D721Med (cell line): Measurements from ENCODE around the gene AP2M1.

ENCODE experiments used
- DNase-seq: peaks from one replicate; pipeline ENCODE4 v3.0.0; 2011; ENCODE audit warnings: low spot score; ENCODE audit not compliant: insufficient read length
- FAIRE-seq: peaks from 2 replicates; lab custom pipeline; 2011; peaks lifted over from hg19 to GRCh38; lab: Jason Lieb, UNC
- TF ChIP-seq, protein P1 (sequence below): IDR thresholded peaks from 2 replicates; pipeline ENCODE4 v1.5.1; 2012; ENCODE audit warnings: mild to moderate bottlenecking, control low read depth; ENCODE audit not compliant: insufficient read depth; ENCODE audit errors: missing control alignments

Gene AP2M1

DNA sequence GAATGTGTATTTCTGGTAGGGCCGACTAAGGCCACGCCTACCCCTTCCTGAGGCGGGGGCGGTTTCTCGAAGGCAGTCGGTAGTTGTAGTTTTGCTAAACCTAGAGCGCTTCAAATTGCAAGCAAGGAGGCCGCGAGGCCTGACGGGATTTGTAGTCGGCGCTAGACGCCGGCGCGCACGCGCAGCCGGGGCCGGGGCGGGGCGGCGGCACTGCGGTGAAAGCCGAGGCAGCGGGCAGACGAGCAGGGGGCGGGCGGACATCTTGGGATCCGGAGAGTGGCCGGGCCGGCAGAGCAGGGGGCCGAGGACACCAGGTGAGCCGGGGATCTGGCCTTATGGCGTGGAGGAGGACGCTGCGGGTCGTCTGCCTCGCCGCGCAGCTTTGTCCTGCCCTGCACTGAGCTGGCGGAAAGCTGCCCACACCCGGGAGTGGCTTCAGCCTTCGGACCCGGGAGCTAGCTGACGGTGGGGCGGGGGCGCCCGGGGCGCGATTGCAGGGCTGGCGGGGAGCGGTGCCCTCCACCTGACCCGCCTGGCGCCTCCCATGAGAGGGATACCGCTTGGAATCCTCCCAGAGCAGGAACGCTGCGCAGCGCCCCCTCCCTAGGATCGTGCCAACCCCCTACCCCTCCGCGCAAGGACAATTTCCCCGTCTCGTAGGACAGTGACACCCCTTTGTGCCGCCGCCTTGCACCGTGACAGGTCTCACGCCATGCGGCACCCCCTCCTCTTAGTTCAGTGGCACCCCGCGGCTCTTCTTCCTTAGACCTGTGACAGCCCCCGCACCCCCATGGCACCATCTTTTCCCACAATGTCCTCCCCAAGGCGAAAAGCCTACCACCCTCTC, at the start of gene AP2M1:
Gene AP2M1 (plus strand): TSS at position 210 of the 847 bp plus-strand sequence. CDS start 2,139 bp downstream, outside the sequence.
- FAIRE-seq (no peak), DNase-seq (peak; percentile 71)
- TF ChIP-seq, protein P1, sequence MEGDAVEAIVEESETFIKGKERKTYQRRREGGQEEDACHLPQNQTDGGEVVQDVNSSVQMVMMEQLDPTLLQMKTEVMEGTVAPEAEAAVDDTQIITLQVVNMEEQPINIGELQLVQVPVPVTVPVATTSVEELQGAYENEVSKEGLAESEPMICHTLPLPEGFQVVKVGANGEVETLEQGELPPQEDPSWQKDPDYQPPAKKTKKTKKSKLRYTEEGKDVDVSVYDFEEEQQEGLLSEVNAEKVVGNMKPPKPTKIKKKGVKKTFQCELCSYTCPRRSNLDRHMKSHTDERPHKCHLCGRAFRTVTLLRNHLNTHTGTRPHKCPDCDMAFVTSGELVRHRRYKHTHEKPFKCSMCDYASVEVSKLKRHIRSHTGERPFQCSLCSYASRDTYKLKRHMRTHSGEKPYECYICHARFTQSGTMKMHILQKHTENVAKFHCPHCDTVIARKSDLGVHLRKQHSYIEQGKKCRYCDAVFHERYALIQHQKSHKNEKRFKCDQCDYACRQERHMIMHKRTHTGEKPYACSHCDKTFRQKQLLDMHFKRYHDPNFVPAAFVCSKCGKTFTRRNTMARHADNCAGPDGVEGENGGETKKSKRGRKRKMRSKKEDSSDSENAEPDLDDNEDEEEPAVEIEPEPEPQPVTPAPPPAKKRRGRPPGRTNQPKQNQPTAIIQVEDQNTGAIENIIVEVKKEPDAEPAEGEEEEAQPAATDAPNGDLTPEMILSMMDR, result no peak

DNA sequence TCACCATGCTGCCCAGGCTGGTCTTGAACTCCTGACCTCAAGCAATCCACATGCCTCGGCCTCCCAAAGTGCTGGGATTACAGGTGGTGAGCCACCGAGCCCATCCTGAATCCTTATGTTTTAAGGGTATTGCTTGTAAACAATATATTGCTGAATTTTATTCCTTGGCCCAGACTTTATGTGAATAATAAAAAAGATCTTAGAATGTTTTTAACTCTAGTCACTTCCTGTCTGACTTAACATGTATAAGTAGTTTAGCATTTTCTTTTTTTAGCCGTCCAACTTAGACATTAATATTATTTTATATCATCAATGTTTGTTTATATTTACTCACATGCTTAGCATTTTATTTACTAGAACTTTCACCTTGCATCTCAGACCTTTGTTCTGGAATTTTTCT, 48.6 kb upstream of the AP2M1 start:
- TF ChIP-seq, protein P1, result no peak
- DNase-seq (no peak), FAIRE-seq (no peak)

DNA sequence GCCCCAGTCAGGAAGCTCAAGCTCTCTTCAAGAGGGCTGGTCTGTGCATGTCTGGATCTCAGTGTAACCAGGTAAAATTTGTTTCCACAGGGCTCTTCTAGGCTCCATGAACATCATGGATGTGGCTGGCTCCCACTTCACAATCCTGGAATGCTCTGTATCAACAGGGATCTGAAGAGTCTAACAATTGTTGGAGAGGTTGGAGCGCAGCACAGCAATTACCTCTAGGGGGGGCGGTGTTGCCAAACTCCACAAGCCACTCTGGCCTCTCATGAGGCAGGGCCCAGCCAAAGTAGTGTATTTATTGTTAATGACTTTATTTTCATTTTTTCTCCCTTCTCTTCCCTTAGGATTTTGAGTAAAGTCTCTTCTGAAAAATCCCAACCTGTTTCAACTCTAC, 45.6 kb upstream of the AP2M1 start:
- no peak for FAIRE-seq
- no peak for DNase-seq
- TF ChIP-seq, protein P1, result peak; percentile 28

DNA sequence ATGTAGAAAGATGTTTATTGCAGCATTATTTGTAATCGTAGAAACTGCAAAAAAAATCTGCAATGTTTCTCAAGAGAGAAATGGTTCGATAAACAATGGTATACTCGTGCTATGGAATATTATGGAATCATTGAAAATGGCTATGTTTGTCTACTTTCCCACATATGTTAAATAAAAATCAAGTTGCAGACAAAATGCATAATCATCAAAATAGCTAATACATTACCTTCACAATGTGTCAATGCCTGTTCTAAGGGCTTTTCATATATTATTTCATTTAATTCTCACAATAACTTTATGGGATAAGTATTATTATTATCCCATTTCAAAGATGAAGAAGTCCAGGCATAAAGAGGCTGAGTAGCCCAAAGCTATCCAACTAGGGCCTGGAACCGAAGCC, 41.7 kb upstream of the AP2M1 start:
- FAIRE-seq, result no peak
- TF ChIP-seq, protein P1, result no peak

DNA sequence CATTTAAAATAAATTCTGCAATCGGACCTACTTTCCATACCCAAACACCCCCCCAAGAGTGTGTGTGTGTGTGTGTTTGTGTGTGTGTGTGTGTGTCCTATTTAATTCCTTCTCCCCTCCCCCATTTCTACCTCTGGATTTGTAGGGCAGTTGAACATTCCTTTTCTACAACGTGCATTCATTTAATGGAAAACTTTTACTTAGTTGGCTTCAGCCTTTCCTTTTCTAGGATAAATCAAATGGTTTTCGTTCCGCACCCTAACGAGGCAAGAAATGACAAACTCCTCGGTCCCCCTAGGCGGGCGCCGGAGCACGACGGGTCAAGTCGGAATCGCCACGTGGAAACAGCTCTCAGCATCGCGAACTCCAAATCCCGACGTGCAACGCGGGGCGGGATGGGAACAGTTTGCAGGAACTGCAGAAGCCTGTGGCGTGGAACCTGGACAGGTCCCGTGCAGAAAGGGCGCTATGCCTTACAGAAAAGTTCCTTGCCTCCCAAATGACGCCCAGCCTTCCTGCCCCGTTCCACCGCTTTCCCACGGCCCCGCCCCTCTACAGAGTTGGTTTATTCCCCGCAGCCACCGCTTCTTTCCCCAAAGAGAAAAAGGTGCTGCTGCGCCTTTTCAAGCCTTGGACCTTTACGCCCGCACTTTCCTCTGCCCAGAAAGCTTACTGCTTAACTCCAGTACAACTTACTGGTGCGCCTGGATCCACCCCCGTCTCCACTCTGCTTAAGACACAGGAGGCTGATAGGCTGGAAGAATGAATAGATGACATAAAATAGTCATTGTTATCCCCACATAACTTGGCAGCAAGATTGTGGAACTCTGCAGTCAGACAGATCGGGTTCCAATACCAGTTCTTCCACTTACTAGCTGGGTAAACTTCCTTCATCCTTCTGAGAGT, 40.6 kb upstream of the AP2M1 start:
- no peak for DNase-seq
- TF ChIP-seq, protein P1, result no peak
- FAIRE-seq, result no peak

More for the DNA sequence above, 41.7 kb upstream of the AP2M1 start:
- no peak for DNase-seq

DNA sequence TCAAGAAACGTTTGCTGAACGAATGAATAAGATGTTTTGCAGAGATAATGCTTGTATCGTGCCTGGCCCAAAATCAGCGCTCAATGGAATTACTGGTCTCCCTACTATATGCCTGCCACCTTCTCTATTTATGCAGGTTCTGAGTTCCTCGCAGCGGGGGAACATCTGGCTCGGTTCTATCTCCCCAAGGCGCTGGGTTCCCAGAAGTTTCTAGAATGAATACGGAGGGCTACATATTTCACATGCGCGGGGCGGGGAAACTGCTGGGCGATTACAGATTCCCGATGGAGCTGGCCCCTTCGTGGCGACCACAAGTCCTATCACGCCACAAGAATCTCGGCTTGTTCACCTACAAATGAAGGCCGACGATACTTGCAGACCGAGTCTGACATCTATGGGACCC, 39.9 kb upstream of the AP2M1 start:
- FAIRE-seq (no peak), DNase-seq (no peak)
- TF ChIP-seq, protein P1, result no peak
